Measurements from ENCODE around the gene URB1.
A peak's percentile ranks its signal among the peaks of the same experiment; 100 is the strongest.

The URB1 gene

DNA sequence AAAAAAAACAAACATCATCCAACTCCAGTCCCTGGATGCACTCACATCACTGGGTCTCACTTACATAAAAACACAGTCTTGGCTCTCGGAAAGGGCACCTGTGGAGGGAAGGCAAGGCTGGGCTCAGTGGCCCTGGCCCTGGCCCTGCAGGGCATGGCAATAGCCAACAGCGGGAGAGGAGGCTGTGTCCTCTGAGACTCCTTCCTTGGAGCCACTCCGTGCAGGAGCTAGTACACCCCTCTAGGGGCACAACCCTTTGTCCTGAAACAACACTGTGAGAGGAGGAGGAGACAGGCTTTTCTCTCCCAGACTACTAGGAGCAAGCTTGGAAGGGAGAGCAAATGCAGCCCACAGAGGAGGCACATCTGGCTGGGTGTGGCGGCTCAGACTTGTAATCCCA lies 28.0 kb downstream of the URB1 start:
- TF ChIP-seq, protein P1, sequence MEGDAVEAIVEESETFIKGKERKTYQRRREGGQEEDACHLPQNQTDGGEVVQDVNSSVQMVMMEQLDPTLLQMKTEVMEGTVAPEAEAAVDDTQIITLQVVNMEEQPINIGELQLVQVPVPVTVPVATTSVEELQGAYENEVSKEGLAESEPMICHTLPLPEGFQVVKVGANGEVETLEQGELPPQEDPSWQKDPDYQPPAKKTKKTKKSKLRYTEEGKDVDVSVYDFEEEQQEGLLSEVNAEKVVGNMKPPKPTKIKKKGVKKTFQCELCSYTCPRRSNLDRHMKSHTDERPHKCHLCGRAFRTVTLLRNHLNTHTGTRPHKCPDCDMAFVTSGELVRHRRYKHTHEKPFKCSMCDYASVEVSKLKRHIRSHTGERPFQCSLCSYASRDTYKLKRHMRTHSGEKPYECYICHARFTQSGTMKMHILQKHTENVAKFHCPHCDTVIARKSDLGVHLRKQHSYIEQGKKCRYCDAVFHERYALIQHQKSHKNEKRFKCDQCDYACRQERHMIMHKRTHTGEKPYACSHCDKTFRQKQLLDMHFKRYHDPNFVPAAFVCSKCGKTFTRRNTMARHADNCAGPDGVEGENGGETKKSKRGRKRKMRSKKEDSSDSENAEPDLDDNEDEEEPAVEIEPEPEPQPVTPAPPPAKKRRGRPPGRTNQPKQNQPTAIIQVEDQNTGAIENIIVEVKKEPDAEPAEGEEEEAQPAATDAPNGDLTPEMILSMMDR (IDR thresholded peaks at IDR 0.05; ENCODE audit: insufficient read depth, low read depth, low read length, missing control alignments) = no peak
- no peak for DNase-seq (ENCODE audit: low read depth)
- no peak overlapping the region for H3K4me3 ChIP-seq (ENCODE audit: low read depth, low read length)

DNA sequence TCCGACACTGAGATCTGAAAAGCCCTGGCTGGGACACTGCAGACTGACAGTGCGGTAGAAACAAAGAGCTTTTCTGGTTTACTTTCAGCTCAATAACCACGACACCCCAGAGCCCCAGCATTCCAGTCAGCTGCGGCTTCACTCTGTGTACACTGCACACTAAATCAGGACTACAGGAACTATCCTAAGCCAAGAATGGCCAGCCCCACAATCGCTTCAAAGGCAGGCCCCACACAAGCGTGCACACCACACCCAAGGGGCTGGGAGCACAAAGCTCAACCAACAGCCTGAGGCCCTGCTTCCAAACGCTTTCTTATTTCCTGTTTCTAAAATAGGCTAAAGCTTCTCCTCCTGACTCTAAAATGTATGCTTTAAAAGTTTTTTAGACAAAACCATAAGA lies 28.4 kb downstream of the URB1 start:
- H3K4me3 ChIP-seq (ENCODE audit: low read depth, low read length) = no peak overlapping the region

DNA sequence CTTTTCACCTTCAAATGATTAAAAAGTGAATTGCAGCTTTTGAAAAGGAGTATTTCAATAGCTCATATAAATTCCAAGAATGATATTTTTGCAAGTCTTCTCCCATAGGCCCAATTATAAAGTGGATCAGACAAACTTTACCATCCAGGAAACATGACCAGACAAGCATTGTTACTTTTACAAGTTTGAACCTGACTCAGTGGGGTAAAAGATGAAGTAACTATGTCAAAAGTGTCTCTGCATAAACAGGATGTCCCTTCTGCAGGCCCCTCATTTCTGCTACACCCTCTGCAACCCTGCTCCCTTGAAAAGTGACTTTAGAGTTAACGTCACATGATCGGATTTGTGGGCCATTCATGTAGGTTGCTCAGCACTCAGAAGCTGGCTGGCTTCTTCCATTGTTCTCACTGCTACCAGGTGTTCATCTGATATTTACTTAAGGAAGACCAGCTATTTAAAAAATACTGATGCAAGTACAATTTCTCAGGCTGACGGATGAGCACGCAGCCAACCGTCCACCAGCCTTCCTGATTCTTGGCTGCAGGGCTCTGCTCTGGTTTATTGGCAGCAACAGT lies 32.3 kb downstream of the URB1 start:
- DNase-seq (ENCODE audit: low read depth) = no peak
- TF ChIP-seq, protein P1 (IDR thresholded peaks at IDR 0.05; ENCODE audit: insufficient read depth, low read depth, low read length, missing control alignments) = no peak
- H3K4me3 ChIP-seq (ENCODE audit: low read depth, low read length) = no peak overlapping the region

More for the DNA sequence above, 28.4 kb downstream of the URB1 start:
- DNase-seq (ENCODE audit: low read depth) = no peak
- TF ChIP-seq, protein P1 (IDR thresholded peaks at IDR 0.05; ENCODE audit: insufficient read depth, low read depth, low read length, missing control alignments) = no peak

DNA sequence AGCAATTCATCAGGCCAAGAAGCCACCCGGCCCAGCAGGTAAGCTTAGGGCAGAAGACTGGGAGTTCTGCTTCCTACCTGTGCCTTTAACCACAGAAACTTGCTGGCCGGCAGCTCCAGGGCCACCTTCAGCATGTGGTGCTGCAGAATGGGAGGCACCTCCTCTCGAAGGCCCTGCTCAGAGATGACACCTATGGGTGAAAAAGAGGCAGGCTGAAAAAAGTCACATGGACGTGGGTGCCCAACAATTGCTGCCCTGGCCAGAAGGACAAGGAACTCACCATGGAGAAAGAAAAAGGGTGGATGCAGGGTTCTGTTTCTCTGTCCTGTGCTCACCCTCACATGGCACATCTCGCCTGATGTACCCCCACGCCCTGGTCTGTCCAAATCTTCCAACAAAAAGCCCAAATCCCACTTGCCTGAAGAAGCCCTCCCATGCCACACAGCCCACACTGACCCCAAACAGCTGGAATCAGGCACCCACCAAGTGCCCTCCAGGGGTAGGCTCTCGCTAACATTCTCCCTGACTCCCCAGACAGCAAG lies 33.0 kb downstream of the URB1 start:
- H3K4me3 ChIP-seq (ENCODE audit: low read depth, low read length) = no peak overlapping the region
- DNase-seq (ENCODE audit: low read depth) = no peak
- TF ChIP-seq, protein P1 (IDR thresholded peaks at IDR 0.05; ENCODE audit: insufficient read depth, low read depth, low read length, missing control alignments) = peak; percentile 10

DNA sequence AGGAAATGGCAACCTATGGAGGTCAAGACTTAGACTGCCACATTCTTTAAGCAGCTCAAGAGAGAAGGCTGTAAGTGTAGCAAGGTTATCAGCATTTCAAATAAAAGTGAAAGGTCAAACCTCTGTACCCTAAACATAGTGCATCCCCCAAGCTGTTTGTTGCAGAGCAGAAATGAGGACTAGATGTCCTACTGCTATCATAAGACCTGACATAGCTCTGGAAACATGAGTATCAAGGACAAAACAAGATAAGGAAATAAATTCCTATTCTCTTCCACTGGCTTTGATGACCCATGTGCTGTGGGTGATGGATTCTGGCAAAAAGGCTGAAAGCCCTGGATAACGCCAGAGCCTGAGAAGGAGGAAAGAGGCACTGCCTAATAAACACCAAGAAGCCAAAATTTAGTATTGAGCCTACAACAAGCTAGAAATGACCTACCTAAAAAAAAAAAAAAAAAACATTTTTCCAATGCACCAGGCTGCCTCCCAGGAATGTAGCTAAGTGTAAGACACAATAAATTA lies 35.9 kb downstream of the URB1 start:
- DNase-seq (ENCODE audit: low read depth) = no peak
- TF ChIP-seq, protein P1 (IDR thresholded peaks at IDR 0.05; ENCODE audit: insufficient read depth, low read depth, low read length, missing control alignments) = no peak

DNA sequence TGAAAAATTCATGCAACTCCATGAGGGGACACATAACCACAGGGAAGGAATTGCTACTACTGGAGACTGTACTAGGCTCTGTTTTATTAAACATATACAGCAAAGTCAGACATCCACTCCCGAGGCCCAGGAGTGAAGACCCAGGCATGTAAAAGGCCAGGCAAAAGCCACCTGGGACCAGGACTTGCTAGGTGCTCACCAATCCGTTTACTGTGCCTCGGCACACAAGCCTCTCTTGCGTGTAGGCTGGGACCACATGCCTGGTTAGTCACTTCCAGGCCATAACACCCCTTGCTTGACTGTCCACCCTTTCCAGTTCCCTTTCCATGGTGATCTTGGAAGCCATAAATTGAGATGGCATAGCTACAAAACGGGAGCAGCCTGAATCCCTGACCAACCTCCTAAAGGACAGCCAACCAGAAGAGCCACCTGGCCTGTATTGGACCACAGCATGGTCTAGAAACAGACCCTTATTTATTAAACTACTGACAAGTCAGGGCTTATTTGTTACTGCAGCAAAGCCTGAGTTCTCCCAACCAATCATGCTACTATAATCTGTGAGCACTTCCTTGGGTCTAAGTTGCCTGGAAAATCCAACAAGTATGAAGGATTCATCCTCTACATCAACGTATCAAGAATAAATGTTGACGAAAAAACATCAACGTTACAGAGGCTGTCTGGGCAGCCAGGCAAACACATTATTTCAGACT lies 39.7 kb downstream of the URB1 start:
- no peak overlapping the region for H3K4me3 ChIP-seq (ENCODE audit: low read depth, low read length)
- no peak for DNase-seq (ENCODE audit: low read depth)
- TF ChIP-seq, protein P1 (IDR thresholded peaks at IDR 0.05; ENCODE audit: insufficient read depth, low read depth, low read length, missing control alignments) = no peak

More for the DNA sequence above, 35.9 kb downstream of the URB1 start:
- H3K4me3 ChIP-seq (ENCODE audit: low read depth, low read length) = no peak overlapping the region
